ENCODE results near the gene OR5M11.

OR5M11 gene

DNA sequence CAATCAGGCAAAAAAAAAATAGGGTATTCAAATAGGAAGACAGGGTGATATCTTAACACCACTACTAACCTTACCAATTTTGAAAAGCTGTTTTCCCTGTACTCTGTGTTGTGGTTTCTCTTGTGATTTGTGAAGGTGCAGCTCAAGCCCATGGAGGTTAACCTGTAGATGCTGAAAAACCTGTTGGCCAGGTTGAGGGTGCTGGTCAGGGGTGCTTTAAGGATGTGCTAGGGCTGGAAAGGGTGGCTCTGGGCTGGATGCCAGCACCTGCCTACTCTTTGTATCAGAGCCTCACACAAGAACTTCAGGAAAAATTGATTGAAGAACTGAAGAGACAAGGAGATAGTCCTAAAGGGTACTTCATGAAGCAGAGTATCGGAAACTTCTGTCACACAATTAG lies 33.6 kb downstream of the OR5M11 start:
- Histone ChIP-seq H3K9ac (no peak overlapping the region), H2AFZ (no peak overlapping the region), H3K4me2 (ENCODE audit: low read length) (no peak overlapping the region), H3K27me3 (ENCODE audit: control insufficient read depth, insufficient read depth, low read length) (no peaks in the 10 kb centered on the region), H3K9me3 (ENCODE audit: control insufficient read depth, low read length) (no peaks in the 10 kb centered on the region), H3K27ac (no peak overlapping the region), H3K4me1 (no peaks in the 10 kb centered on the region), H3K79me2 (no peaks in the 10 kb centered on the region), H3K36me3 (ENCODE audit: control insufficient read depth, insufficient read depth, low read length) (no peaks in the 10 kb centered on the region), H3K4me3 (ENCODE audit: low read depth, low read length) (no peak overlapping the region)
- TF ChIP-seq, protein P1, sequence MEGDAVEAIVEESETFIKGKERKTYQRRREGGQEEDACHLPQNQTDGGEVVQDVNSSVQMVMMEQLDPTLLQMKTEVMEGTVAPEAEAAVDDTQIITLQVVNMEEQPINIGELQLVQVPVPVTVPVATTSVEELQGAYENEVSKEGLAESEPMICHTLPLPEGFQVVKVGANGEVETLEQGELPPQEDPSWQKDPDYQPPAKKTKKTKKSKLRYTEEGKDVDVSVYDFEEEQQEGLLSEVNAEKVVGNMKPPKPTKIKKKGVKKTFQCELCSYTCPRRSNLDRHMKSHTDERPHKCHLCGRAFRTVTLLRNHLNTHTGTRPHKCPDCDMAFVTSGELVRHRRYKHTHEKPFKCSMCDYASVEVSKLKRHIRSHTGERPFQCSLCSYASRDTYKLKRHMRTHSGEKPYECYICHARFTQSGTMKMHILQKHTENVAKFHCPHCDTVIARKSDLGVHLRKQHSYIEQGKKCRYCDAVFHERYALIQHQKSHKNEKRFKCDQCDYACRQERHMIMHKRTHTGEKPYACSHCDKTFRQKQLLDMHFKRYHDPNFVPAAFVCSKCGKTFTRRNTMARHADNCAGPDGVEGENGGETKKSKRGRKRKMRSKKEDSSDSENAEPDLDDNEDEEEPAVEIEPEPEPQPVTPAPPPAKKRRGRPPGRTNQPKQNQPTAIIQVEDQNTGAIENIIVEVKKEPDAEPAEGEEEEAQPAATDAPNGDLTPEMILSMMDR (IDR thresholded peaks at IDR 0.05) = no peak

DNA sequence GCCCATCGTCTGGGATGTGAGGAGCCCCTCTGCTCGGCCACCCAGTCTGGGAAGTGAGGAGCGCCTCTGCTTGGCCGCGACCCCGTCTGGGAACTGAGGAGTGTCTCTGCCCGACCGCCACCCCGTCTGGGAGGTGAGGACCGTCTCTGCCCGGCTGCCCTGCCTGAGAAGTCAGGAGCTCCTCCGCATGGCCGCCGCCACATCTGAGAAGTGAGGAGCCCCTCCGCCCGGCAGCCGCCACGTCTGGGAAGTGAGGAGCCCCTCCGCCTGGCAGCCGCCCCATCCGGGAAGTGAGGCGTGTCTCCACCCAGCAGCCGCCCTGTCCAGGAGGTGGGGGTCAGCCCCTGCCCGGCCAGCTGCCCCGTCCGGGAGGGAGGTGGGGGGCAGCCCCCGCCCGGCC lies 46.0 kb downstream of the OR5M11 start:
- no peak overlapping the region for H2AFZ ChIP-seq
- H3K36me3 ChIP-seq (ENCODE audit: control insufficient read depth, insufficient read depth, low read length) = no peaks in the 10 kb centered on the region
- H3K4me3 ChIP-seq (ENCODE audit: low read depth, low read length) = no peak overlapping the region
- TF ChIP-seq, protein P1 (IDR thresholded peaks at IDR 0.05) = no peak
- no peaks in the 10 kb centered on the region for H3K79me2 ChIP-seq
- H3K9me3 ChIP-seq (ENCODE audit: control insufficient read depth, low read length) = no peaks in the 10 kb centered on the region
- H3K27ac ChIP-seq = no peak overlapping the region
- no peak overlapping the region for H3K9ac ChIP-seq
- no peaks in the 10 kb centered on the region for H3K27me3 ChIP-seq (ENCODE audit: control insufficient read depth, insufficient read depth, low read length)
- no peak overlapping the region for H3K4me2 ChIP-seq (ENCODE audit: low read length)
- no peaks in the 10 kb centered on the region for H3K4me1 ChIP-seq

DNA sequence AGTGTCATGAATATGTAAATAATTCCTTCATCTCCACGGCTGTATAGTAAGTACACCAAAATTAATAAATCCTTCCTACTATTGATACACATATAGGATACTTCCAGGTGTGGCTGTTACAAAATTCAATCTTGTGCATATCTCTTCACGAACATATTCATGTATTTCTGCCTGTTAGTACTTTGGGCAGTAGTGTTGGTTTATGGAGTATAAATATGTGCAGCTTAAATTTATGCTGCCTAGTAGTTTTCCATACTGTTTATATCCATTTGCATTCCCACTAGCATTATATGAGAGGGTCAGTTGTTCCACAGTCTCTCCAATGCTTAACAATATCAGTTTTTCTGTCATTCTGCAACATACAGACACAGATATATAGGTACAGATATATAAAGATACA lies 47.9 kb downstream of the OR5M11 start:
- no peaks in the 10 kb centered on the region for H3K36me3 ChIP-seq (ENCODE audit: control insufficient read depth, insufficient read depth, low read length)
- no peak overlapping the region for H2AFZ ChIP-seq
- no peaks in the 10 kb centered on the region for H3K27me3 ChIP-seq (ENCODE audit: control insufficient read depth, insufficient read depth, low read length)
- TF ChIP-seq, protein P1 (IDR thresholded peaks at IDR 0.05) = no peak
- no peaks in the 10 kb centered on the region for H3K79me2 ChIP-seq
- no peak overlapping the region for H3K27ac ChIP-seq
- no peaks in the 10 kb centered on the region for H3K9me3 ChIP-seq (ENCODE audit: control insufficient read depth, low read length)
- H3K4me2 ChIP-seq (ENCODE audit: low read length) = no peak overlapping the region
- no peak overlapping the region for H3K4me3 ChIP-seq (ENCODE audit: low read depth, low read length)
- H3K9ac ChIP-seq = no peak overlapping the region
- H3K4me1 ChIP-seq = no peaks in the 10 kb centered on the region

All from parathyroid adenoma (tissue), 2 donors.